GM18867 (cell line): Measurements from ENCODE around the gene ATP1B3.
A peak's percentile ranks its signal among the peaks of the same experiment; 100 is the strongest.
"Not testable (repeated sequence)": the region's sequence is repeated elsewhere in the genome, so short reads cannot be mapped to it uniquely, and the experiment has no call there.

ENCODE experiments used
- ATAC-seq: cut with Tn5 transposase; IDR thresholded peaks from one replicate; pipeline ENCODE4 v1.9.1; 2021; ENCODE audit warnings: mild to moderate bottlenecking, moderate library complexity; ENCODE audit not compliant: unreplicated experiment

The ATP1B3 gene

GRCh38 chr3:141876381-141876890, at the start of gene ATP1B3:
Gene ATP1B3, plus strand, starts transcription at chr3:141876643. Its CDS starts 159 bp downstream, at chr3:141876802.
- ATAC-seq = peak; percentile 83

- ATAC-seq = no peak
These were observed 48.0 kb upstream of the ATP1B3 start for GRCh38 chr3:141828487-141828886.

- ATAC-seq = no peak
These were observed 47.6 kb upstream of the ATP1B3 start for GRCh38 chr3:141828890-141829289.

GRCh38 chr3:141830508-141830907, 45.9 kb upstream of the ATP1B3 start:
- no peak for ATAC-seq

- no peak for ATAC-seq
These were observed 42.2 kb upstream of the ATP1B3 start for GRCh38 chr3:141834292-141834691.

DNA sequence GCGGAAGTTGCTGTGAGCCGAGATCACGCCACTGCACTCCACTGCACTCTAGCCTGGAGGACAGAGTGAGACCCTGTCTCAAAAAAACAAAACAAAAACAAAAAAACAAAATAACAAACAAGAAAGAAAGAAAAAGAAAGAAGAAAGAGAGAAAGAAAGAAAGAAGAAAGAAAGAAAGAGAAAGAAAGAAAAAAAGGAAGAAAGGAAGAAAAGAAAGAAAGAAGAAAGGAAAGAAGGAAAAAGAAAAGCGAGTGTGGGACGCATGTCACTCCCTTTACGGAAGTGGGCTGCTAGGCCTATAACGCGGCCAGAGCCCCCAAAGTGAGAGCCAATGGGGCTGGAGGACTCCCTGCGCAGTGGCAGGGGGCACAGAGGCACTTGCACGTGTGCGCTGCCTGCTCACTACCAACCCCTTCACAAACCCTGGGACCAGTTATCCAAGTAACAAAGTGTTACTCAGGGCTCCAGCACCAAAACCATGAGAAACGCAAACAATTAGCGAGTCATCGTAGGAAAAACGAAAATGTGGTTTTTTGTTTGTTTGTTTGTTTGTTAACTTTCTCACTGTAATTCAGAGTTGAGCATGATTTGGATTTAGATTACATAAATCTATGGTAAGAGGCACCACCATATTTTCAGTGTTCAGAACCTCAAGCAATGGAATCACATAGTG, 40.8 kb upstream of the ATP1B3 start:
- ATAC-seq = no peak

DNA sequence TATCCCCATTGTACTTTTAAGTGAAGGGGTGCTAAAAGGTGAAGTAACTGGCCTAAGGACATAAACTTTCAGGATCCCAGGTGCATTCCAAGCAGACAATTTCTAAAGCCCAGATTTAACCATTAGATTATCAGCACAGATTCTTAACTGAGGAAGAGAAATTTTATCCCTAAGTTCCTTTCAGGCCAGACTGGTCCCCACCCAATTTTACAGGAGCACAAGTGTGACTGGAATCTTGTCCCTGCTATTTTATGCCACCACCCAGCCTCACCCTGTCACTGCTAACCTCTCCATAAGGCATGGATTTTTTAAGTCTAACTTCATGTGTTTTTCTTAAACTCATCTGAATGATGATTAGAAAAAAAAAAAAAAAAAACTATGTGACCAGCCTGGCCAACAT, 37.1 kb upstream of the ATP1B3 start:
- ATAC-seq = no peak

- no peak for ATAC-seq
These were observed 35.5 kb upstream of the ATP1B3 start for GRCh38 chr3:141840737-141841544.

GRCh38 chr3:141844108-141844507, 32.3 kb upstream of the ATP1B3 start:
- ATAC-seq = no peak

GRCh38 chr3:141844812-141845211, 31.6 kb upstream of the ATP1B3 start:
- no peak for ATAC-seq

GRCh38 chr3:141845407-141846049, 30.9 kb upstream of the ATP1B3 start:
- ATAC-seq = no peak

- no peak for ATAC-seq
These were observed 30.4 kb upstream of the ATP1B3 start for GRCh38 chr3:141846050-141846433.

DNA sequence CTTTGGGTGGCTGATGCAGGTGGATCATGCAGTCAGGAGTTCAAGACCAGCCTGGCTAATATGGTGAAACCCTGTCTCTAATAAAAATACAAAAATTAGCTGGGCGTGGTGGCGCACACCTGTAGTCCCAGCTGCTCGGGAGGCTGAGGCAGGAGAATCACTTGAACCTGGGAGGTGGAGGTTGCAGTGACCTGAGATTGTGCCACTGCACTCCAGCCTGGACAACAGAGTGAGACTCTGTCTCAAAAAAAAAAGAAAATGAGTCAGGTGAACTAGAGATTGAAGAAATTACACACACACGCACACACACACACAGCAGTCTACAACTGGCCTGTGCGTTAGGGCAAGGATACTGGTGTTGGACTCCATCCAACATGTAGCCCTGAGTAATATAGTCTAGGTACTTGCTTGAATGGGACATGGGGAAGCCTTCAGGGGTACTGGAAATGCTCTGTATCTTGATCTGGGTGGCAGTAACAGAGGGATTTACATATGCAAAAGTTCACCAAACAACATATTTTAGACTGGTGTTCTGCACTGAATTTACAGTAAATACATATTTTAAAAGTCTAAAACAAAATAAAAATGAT, 28.2 kb upstream of the ATP1B3 start:
- ATAC-seq = not testable (repeated sequence)

DNA sequence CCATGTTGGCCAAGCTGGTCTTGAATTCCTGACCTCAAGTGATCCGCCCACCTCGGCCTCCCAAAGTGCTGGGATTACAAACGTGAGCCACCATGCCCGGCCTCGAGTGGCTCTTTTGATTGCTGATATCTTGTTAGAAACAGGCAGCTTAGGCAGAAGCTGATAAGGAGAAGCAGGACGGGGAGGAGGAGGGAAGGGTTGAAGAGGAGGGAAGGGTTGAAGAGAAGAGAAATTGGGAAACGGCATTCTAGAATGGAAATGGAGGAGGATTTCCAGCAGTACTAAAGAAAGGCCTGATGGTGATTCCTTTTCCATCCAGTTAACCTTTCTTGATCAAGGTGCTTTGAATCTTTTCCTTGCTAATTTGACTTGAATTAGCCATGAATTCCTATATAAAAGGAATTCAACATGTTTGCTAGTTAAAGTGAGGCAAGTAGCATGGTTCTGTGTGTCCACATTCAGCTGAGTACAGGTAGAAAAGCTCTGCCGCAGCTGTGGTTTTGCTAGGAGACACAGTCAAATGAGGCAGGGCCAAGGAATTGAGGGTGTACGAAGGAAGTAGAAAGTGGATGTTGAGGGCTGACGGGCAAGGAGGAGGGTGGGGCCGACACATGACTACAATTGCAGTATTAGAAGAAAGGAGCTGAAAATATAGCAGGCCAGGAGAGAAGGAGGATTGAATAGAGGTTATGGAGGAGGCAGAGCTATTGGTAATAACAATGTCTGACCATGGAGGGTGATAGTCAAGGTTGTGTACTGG, 27.2 kb upstream of the ATP1B3 start:
- ATAC-seq = no peak

DNA sequence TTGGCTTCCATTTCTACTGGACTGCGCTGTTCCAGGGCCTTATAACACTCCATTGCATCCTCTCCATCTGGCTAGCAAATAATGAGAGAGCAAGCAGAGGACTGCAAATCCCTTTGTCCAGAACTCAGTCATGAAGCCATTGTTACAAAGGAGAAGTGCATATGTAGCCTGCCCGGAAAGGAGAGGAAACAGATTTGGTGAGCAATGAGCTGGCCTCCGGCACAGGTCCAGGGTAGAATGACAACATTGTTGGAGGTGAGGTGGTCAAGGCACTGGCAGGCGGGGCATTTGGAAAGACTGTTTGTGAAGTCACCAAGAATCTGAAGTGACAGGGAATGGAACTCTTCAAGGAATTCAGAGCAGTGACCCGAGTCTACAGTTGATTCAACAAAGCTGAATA, 25.0 kb upstream of the ATP1B3 start:
- ATAC-seq = no peak

DNA sequence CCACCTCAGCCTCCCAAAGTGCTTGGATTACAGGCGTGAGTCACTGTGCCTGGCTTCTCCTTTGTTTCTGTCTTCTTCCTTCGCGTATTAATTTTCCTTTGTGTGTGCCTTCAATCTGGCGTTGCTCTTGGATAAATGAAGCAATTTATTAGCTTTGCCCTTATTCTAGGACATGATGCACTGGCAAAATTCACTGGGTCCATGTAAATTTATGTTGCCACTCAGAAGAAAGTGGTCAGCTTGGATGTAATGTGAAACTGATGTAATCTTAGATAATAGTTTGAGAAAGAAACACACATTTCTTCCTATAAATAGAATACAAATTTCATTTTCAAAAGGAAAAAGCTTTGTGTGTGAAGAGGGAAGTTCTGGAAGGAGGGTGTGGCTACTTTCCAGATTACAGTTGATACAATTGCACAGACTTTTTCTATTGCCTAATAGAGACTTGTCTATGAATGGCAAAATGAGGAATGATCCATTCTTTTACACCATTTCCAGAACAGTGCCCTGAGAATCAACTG, 23.3 kb upstream of the ATP1B3 start:
- ATAC-seq = no peak

GRCh38 chr3:141853629-141854168, 22.7 kb upstream of the ATP1B3 start:
- no peak for ATAC-seq

DNA sequence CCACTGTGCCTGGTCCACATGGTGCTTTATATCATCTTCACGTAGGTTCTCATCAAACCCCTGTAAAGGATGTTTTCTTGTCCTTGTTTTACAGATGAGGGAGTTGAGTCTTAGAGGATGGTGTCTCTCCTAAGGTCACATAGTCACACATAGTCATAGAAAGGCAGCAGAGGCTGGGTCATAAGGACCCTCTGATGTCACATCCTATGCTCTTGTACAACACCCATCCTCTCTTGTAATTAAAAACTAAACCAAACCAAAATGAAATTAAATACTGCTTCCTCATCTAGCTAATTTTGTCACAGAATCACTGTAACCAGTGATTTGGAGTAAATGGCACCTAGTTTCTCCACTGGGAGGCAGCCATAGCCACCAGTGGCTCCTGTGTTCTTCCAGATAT, 21.8 kb upstream of the ATP1B3 start:
- ATAC-seq = no peak

- no peak for ATAC-seq
These were observed 18.1 kb upstream of the ATP1B3 start for GRCh38 chr3:141858312-141858711.

DNA sequence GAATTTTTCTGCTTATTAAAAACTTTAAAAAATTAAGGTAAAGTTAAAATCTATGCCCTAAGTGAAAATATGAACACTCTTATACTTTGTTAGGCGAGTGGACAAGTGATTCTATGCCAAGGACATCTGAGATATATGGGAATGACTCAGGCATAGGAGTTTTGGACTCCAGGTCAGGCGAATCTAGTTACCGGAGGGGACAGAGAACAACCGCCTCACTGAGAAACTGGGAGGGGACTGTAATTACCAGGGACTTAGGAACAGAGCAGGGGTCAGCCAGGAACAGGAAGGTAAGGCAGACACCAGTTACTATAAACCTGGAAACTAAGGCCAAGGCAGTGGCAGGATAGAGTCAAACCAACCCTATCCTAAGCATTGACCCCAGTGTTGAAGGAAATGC, 16.8 kb upstream of the ATP1B3 start:
- no peak for ATAC-seq
